ENCODE data around the gene AUTS2. TPM values are rescaled to one million over a fixed set of nuclear protein-coding genes. Genes with fewer than 3 reads are reported as not detected.

The AUTS2 gene
- total RNA-seq, 2 donors from 2014 or later: 0.53 to 2.2 TPM

DNA sequence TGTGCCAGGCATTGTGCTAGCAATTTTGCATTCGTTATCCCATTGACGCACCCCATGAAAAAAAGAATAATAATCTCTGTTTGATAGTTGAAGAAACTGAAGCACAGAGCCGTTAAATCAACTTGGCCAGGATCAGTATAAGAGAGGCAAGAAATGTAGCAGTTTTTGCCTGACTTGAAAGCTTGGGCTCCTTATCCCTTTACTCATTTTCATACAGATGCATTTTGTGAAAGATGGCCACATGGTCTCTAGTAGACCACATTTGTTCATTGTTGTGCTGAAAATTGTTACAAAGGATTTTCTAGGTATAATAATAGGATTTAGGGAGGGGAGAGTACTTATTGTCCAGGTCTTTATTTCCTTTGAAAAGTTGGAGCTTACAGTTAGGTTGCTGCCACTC is 14.7 kb downstream of the AUTS2 start:
- DNase-seq (ENCODE audit: low spot score in 2 of 2) (no peak), ATAC-seq (no peak)
- no peak overlapping the region for H3K27ac Mint-ChIP-seq
- no peaks in the 10 kb centered on the region for H3K36me3 Mint-ChIP-seq
- peaks cover 0 to 4% of the 10 kb centered on the region in 2 donors for H3K9me3 Mint-ChIP-seq

GRCh38 chr7:69613846-69614245 is 15.6 kb downstream of the AUTS2 start:
- DNase-seq (ENCODE audit: low spot score in 2 of 2): no peak
- Mint-ChIP-seq H3K36me3 (no peaks in the 10 kb centered on the region), H3K27ac (no peak overlapping the region), H3K9me3 (peaks cover 0 to 4% of the 10 kb centered on the region in 2 donors)
- no peak for ATAC-seq

- Mint-ChIP-seq H3K36me3 (no peaks in the 10 kb centered on the region), H3K27ac (no peak overlapping the region), H3K9me3 (peaks cover 0 to 4% of the 10 kb centered on the region in 2 donors)
- DNase-seq (ENCODE audit: low spot score in 2 of 2) (no peak), ATAC-seq (no peak)
These were observed 17.4 kb downstream of the AUTS2 start for GRCh38 chr7:69615685-69616084.

DNA sequence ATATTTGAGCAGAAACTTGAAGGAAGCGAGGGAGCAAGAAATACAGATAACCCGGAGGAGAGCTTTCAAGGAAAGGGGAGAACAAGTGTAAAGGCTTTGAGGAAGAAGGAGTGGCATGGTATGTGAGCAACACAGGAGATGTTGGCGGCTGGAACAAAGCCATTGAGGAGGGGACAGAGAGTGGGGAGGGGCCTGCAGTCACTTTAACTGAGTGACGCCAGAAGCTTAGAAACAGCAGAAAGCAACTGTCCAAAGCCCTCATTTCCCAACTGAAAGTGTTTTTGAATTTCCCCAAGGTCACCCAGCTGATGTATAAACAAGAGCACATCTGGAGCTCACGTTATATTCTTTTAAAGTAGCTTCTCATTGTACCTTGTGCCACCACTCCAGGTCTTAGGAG is 19.1 kb downstream of the AUTS2 start:
- Mint-ChIP-seq H3K36me3 (no peaks in the 10 kb centered on the region), H3K27ac (no peak overlapping the region)

DNA sequence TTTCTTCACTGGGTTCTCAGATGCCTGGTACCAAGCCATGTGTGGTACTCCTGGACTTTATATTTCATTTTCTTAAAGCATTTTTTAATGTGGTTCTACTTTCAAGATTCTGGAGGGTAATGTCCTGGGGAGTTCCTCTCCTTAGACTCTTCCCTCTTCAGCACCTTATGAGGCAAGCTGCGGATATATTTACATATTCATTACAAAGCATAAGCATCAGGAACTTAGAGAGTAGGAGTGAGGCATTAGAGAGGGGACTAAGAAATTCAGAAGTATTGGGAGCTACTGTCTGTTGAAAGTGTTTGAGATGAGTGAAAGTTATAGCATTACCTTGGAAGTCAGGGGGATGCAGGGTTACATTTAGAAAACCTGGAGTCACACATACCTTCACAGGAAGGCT is 20.8 kb downstream of the AUTS2 start:
- Mint-ChIP-seq H3K9me3 (peaks cover 0 to 4% of the 10 kb centered on the region in 2 donors), H3K27ac (no peak overlapping the region), H3K36me3 (no peaks in the 10 kb centered on the region)
- DNase-seq (ENCODE audit: low spot score in 2 of 2): no peak
- no peak for ATAC-seq

More for the DNA sequence above, 19.1 kb downstream of the AUTS2 start:
- no peak for ATAC-seq
- no peak for DNase-seq (ENCODE audit: low spot score in 2 of 2)
- H3K9me3 Mint-ChIP-seq: peaks cover 0 to 4% of the 10 kb centered on the region in 2 donors

- Mint-ChIP-seq H3K27ac (no peak overlapping the region), H3K36me3 (no peaks in the 10 kb centered on the region), H3K9me3 (peaks cover 0 to 4% of the 10 kb centered on the region in 2 donors)
- no peak for ATAC-seq
- DNase-seq (ENCODE audit: low spot score in 2 of 2): no peak
These were observed 21.4 kb downstream of the AUTS2 start for GRCh38 chr7:69619635-69620034.

DNA sequence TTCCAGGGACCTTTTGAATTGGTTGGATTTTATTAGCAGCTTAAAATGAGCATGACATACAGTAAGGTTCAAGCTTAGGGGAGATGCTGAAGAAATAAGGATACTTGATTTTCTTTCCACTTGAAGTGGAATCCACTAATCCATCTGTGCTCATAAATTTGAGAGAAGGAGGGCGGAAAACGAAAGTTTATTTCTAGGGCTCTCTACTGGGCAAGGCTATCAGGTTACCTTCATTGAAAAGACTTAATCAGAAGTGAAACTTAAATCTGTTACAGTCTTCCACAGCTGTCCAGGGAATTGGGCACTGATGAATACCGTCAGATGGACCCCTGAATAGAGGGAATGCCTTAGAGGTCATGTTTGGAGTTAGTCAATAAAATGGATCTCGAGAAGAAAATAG is 21.8 kb downstream of the AUTS2 start:
- no peak for DNase-seq (ENCODE audit: low spot score in 2 of 2)
- Mint-ChIP-seq H3K36me3 (no peaks in the 10 kb centered on the region), H3K27ac (no peak overlapping the region), H3K9me3 (peaks cover 0 to 4% of the 10 kb centered on the region in 2 donors)
- no peak for ATAC-seq

DNA sequence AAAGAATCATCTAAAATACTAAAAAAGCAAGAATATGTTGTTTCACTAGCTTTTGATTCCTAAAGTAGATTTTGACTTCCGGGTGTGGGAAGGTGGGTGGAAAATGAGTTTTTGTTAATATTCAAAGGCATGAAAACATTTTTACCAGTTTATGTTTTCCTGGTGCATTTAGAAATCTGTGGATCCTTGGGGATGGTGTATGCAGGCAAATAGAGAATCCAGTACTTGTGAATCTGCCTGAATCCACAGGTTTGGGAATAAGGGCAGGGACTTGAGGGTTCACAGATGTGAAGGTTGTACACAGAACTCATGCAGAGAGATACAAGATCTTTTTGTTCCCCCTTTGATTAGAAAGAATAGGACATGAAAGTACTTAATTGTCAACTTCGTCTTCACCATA is 22.4 kb downstream of the AUTS2 start:
- ATAC-seq (no peak), DNase-seq (ENCODE audit: low spot score in 2 of 2) (no peak)
- Mint-ChIP-seq H3K9me3 (peaks cover 0 to 4% of the 10 kb centered on the region in 2 donors), H3K27ac (no peak overlapping the region), H3K36me3 (no peaks in the 10 kb centered on the region)

DNA sequence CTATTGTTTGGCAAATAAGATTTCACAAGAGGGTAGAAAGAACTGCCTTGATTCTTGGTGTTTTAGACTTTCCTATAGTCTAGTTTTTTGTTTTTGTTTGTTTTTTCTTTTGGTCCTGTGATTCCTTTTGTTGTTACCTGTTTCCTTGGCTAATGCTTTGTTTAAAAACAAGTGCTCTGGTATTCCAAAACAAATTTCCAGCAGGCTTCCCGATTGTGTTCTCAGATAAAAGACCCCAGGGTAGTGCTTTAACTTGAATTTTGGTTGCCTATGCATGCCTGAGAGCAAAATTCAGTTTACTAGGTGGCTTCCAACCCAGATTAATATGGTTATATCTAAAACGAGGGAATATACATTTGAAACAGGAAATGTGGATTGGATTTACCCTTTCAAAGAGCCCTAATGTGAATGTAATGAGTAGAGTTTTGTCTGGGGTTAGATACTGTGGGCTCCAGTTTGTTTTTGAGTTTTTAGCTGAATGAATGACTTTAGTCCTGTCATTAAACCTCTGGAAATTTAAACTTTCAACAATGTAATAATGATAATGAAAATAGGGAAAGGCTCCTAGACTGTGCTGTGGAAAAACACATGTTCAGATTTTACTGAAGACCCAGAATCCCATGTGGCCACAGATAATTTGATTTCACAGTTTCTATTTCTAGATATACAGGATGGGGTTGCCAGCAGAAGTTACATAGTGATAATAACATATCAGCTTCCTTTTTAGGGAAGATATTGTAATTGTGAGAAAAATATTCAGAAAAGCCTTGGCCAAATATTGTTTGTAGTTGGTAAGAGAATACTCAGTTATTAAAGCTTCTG is 23.9 kb downstream of the AUTS2 start:
- DNase-seq (ENCODE audit: low spot score in 2 of 2) (no peak), ATAC-seq (no peak)
- Mint-ChIP-seq H3K36me3 (no peaks in the 10 kb centered on the region), H3K9me3 (peaks cover 0 to under 1% of the 10 kb centered on the region in 2 donors), H3K27ac (no peak overlapping the region)

- Mint-ChIP-seq H3K36me3 (no peaks in the 10 kb centered on the region), H3K9me3 (no peaks in the 10 kb centered on the region), H3K27ac (no peak overlapping the region)
- DNase-seq (ENCODE audit: low spot score in 2 of 2) (no peak), ATAC-seq (no peak)
These were observed 24.7 kb downstream of the AUTS2 start for GRCh38 chr7:69622960-69623359.

DNA sequence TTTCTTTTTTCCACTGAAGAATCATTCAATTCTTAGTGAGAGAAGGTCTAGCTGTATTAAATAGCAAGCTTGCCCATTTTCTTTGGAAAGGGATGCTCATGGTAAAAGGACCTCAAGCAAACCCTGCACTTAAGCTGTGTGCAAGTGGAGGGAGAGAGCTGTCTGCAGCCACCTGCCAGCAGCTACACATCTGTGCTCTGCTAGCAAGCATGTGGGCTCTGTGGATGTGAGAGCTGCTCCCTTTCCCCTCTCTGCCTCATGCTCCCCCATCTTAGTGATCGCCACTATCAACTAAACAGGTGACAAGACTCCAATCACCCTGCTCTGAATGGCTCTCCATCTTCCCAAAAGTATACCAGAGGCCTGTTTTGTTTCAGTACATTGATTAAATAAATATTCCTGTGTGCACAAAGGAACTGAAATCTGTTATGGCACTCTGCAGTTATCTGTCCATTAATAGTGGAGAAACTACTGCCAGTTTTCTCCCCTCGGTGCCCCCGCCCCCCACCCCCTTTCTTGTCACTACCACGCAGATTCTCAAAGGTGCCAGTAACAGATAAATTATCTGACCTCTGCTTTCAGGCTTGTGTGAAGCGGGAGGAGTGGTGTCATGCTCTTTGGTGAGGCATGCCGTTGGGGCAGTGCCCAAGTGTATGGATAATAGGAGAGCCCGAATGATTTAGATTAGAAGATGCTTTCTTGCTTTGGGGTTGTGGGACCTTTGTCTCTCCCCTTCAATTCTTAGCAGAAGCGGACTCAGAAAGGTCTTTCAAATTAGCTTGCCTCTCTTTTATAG is 26.4 kb downstream of the AUTS2 start:
- Mint-ChIP-seq H3K36me3 (no peaks in the 10 kb centered on the region), H3K9me3 (no peaks in the 10 kb centered on the region), H3K27ac (no peak overlapping the region)
- ATAC-seq (no peak), DNase-seq (ENCODE audit: low spot score in 2 of 2) (no peak)

GRCh38 chr7:69625238-69625637 is 27.0 kb downstream of the AUTS2 start:
- Mint-ChIP-seq H3K36me3 (no peaks in the 10 kb centered on the region), H3K9me3 (no peaks in the 10 kb centered on the region), H3K27ac (no peak overlapping the region)
- ATAC-seq (no peak), DNase-seq (ENCODE audit: low spot score in 2 of 2) (no peak)

DNA sequence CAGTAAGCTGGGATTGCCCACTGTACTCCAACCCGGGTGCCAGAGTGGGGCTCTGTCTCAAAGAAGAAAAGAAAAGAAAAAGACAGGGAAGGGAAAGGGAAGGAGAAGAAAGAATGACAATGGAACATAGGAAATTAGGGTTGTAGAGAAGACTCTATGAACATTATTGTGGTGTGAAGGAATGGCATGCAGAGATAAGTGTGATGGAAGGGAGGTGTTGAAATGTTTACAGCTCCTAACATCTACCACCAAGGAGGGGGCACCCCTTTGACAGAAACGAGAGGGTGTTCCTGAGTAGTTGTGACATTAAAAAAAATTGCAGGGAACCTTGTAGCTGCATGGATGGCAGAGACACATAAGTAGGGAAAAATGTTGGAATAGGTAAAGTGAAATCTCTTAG is 27.5 kb downstream of the AUTS2 start:
- DNase-seq (ENCODE audit: low spot score in 2 of 2) (no peak), ATAC-seq (no peak)
- Mint-ChIP-seq H3K27ac (no peak overlapping the region), H3K36me3 (no peaks in the 10 kb centered on the region), H3K9me3 (no peaks in the 10 kb centered on the region)

DNA sequence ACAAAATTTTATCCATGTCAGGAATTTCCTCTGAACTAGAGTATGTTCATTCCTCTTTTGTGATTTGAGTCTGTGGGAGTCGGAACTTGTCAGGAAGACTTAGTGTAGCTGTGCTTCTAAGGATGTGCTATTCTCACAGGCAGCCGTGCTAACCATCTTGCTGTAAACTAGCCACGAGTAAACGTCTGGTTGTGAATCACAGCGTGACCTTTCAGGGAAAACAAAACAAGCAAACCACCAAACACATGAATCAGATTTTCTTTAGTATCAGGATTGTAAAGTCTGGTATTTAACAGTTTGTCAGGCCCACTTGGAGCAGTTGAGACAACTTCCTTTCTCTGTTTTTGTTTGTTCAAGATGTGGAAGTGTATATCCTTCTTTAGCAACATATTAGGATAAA is 32.0 kb downstream of the AUTS2 start:
- peak in 1 of 2 donors; percentile 49 for ATAC-seq
- H3K27ac Mint-ChIP-seq: no peak overlapping the region
- no peaks in the 10 kb centered on the region for H3K36me3 Mint-ChIP-seq
- no peak for DNase-seq (ENCODE audit: low spot score in 2 of 2)
- no peaks in the 10 kb centered on the region for H3K9me3 Mint-ChIP-seq

DNA sequence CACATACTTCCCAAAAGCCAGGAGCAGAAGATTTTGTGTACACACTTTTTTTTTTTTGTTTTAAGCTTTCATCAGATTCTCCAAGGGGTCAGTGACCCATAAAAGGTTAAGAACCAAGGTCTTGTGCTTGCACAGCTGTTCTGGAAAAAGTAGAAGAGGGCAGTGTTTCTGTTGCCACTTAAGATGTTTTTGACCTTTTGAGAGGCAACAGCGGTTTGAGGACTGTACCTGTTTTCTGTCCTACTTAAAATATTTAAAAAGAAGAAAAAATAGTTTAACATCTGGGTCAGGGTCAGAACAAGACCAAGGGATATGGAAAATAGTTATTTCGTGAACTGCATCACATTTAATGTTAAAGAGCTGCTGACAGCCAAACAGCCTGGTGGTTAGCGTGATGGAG is 32.9 kb downstream of the AUTS2 start:
- H3K9me3 Mint-ChIP-seq: no peaks in the 10 kb centered on the region
- ATAC-seq: no peak
- no peaks in the 10 kb centered on the region for H3K36me3 Mint-ChIP-seq
- H3K27ac Mint-ChIP-seq: no peak overlapping the region
- no peak for DNase-seq (ENCODE audit: low spot score in 2 of 2)

- DNase-seq (ENCODE audit: low spot score in 2 of 2) (no peak), ATAC-seq (no peak)
- H3K36me3 Mint-ChIP-seq: no peaks in the 10 kb centered on the region
- no peaks in the 10 kb centered on the region for H3K9me3 Mint-ChIP-seq
- H3K27ac Mint-ChIP-seq: peak overlapping the region in 1 of 2 donors; percentile 20
These were observed 34.0 kb downstream of the AUTS2 start for GRCh38 chr7:69632280-69632679.

DNA sequence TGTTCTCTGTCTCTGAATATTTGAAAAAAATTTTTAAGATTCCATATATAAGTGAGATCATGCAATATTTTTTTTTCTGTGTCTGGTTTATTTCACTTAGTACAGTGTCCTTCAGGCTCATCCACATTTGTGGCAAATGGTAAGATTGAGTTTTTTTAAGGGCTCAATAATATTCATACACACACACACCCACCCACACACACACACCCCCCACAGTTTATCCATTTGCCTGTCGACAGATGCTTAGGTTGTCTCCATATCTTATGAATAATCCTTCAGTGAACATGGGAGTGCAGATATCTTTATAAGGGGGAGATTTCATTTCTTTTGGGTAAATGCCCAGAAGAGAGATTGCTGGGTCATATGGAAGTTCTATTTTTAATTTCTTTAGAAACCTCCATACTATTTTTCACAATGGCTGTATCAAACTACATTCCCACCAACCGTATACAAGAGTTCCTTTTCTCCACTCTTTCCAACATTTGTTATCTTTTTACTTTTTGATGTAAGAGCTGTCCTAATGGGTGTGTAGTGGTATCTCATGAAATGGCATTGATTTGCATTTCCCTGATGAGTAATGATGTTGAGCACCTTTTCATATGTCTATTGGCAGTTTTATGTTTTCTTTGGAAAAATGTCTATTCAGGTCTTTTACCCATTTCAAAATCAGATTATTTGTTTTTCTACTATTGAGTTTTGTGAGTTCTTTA is 35.0 kb downstream of the AUTS2 start:
- H3K27ac Mint-ChIP-seq: no peak overlapping the region
- no peaks in the 10 kb centered on the region for H3K36me3 Mint-ChIP-seq
- ATAC-seq: no peak
- DNase-seq (ENCODE audit: low spot score in 2 of 2): no peak
- H3K9me3 Mint-ChIP-seq: no peaks in the 10 kb centered on the region

Data from activated naive CD4-positive, alpha-beta T cell treated with anti-CD3 and anti-CD28 coated beads, Interleukin-2, amount 50 U/mL, for 72 hours (primary cell).